Neural cell (in vitro differentiated cells): ENCODE measurements around the gene TOX2. TPM values are rescaled to one million over a fixed set of nuclear protein-coding genes. Genes with fewer than 3 reads are reported as not detected.

Experiments used
- H2AFZ ChIP-seq: fragments of 200-600, 300-800 bp; sonication (generic), shearing (Covaris generic); 2 replicates; pipeline ENCODE4 v1.6.0; 2014; ENCODE audit warnings: low read depth, mild to moderate bottlenecking, antibody characterized with exemption, low read length, moderate library complexity
- H3F3A ChIP-seq: fragments of 200-600 bp; shearing (Covaris generic); 2 replicates; pipeline ENCODE4 v1.6.1; 2016; ENCODE audit warnings: mild to moderate bottlenecking, moderate library complexity, mixed read lengths, antibody characterized with exemption, low read length; ENCODE audit not compliant: insufficient read depth, poor library complexity, severe bottlenecking
- H3K27ac ChIP-seq: fragments of 200-600, 300-800 bp; sonication (generic), shearing (Covaris generic); 2 replicates; pipeline ENCODE4 v1.5.1; 2014; ENCODE audit warnings: mild to moderate bottlenecking, low read length, moderate library complexity
- H3K27me3 ChIP-seq: fragments of 300-800, 200-600 bp; sonication (generic), shearing (Covaris generic); 2 replicates; pipeline ENCODE4 v1.6.0; 2014; ENCODE audit warnings: mild to moderate bottlenecking, low read depth, low read length, moderate library complexity; ENCODE audit not compliant: insufficient read depth
- H3K36me3 ChIP-seq: fragments of 300-800, 200-600 bp; sonication (generic), shearing (Covaris generic); 2 replicates; pipeline ENCODE4 v1.5.1; 2014; ENCODE audit warnings: mild to moderate bottlenecking, antibody characterized with exemption, low read length, moderate library complexity; ENCODE audit not compliant: insufficient read depth
- H3K4me2 ChIP-seq: fragments of 300-800, 200-600 bp; sonication (generic), shearing (Covaris generic); 2 replicates; pipeline ENCODE4 v1.6.0; 2014; ENCODE audit warnings: mild to moderate bottlenecking, low read length
- H3K4me3 ChIP-seq: fragments of 300-800, 200-600 bp; sonication (generic), shearing (Covaris generic); 2 replicates; pipeline ENCODE4 v1.5.1; 2014; ENCODE audit warnings: mild to moderate bottlenecking, low read length, moderate library complexity
- H3K79me2 ChIP-seq: fragments of 200-600 bp; shearing (Covaris generic); replicated peaks from 2 replicates; pipeline ENCODE4 v1.6.0; 2014; ENCODE audit warnings: mild to moderate bottlenecking, low read length, moderate library complexity; ENCODE audit not compliant: insufficient read depth
- H3K9ac ChIP-seq: fragments of 300-800, 200-600 bp; sonication (generic), shearing (Covaris generic); 2 replicates; pipeline ENCODE4 v1.6.1; 2016; ENCODE audit warnings: mild to moderate bottlenecking, low read length, mixed read lengths
- H3K9me2 ChIP-seq: fragments of 200-600 bp; shearing (Covaris generic); 2 replicates; pipeline ENCODE4 v1.6.1; 2016; ENCODE audit warnings: mild to moderate bottlenecking, low read length, mixed read lengths; ENCODE audit not compliant: insufficient read depth
- H3K9me3 ChIP-seq: fragments of 200-600, 300-800 bp; sonication (generic), shearing (Covaris generic); 2 replicates; pipeline ENCODE4 v1.6.1; 2016; ENCODE audit warnings: mild to moderate bottlenecking, mixed run types, low read length, moderate library complexity, mixed read lengths
- H4K20me1 ChIP-seq: fragments of 200-600 bp; shearing (Covaris generic); 2 replicates; pipeline ENCODE4 v1.6.1; 2016; ENCODE audit warnings: mild to moderate bottlenecking, mixed run types; ENCODE audit not compliant: insufficient read depth
- EP300 ChIP-seq: fragments of 450-650 bp; conservative IDR thresholded peaks from 2 replicates; pipeline ENCODE4 v1.6.1; 2014; ENCODE audit warnings: antibody characterized with exemption, mild to moderate bottlenecking, moderate library complexity; ENCODE audit not compliant: poor library complexity, severe bottlenecking
- EZH2 ChIP-seq: fragments of 200-600, 300-800 bp; shearing (Covaris generic), sonication (generic); IDR thresholded peaks from 2 replicates; pipeline ENCODE4 v1.6.1; 2014; ENCODE audit warnings: antibody characterized with exemption, low read length, borderline replicate concordance, mild to moderate bottlenecking; ENCODE audit not compliant: insufficient read depth, poor library complexity, severe bottlenecking
- MXI1 ChIP-seq: fragments of 450-650 bp; conservative IDR thresholded peaks from 2 replicates; pipeline ENCODE4 v1.6.1; 2014; ENCODE audit warnings: antibody characterized with exemption, mild to moderate bottlenecking; ENCODE audit not compliant: poor library complexity, severe bottlenecking
- POLR2AphosphoS5 ChIP-seq: IDR thresholded peaks from 2 replicates; pipeline ENCODE4 v1.6.1; 2012
- RAD21 ChIP-seq: fragments of 450-650 bp; conservative IDR thresholded peaks from 2 replicates; pipeline ENCODE4 v1.6.1; 2014; ENCODE audit warnings: antibody characterized with exemption, mild to moderate bottlenecking, moderate library complexity
- SMC3 ChIP-seq: fragments of 450-650 bp; conservative IDR thresholded peaks from 2 replicates; pipeline ENCODE4 v1.6.1; 2014; ENCODE audit warnings: antibody characterized with exemption, mild to moderate bottlenecking, moderate library complexity; ENCODE audit not compliant: poor library complexity
- TAF1 ChIP-seq: IDR thresholded peaks from 2 replicates; pipeline ENCODE4 v1.6.1; 2012; ENCODE audit warnings: low read depth
- polyA plus RNA-seq: library from polyadenylated mRNA; depleted of rRNA; stranded (reverse); fragments of >200 nt; gene quantifications from 2 replicates; pipeline ENCODE4 v1.2.3, GENCODE V29; 2014
- TF ChIP-seq, protein P1 (sequence below): IDR thresholded peaks from 2 replicates; pipeline ENCODE4 v1.6.1; 2012; ENCODE audit warnings: borderline replicate concordance
- TF ChIP-seq, protein P2 (sequence below): fragments of 450-650 bp; IDR thresholded peaks from 2 replicates; pipeline ENCODE4 v1.5.1; 2014; ENCODE audit warnings: antibody characterized with exemption, mild to moderate bottlenecking, moderate library complexity; ENCODE audit not compliant: poor library complexity, severe bottlenecking

TOX2 gene
- polyA plus RNA-seq, 1 donor from 2014 or later, result 0.89 TPM

DNA sequence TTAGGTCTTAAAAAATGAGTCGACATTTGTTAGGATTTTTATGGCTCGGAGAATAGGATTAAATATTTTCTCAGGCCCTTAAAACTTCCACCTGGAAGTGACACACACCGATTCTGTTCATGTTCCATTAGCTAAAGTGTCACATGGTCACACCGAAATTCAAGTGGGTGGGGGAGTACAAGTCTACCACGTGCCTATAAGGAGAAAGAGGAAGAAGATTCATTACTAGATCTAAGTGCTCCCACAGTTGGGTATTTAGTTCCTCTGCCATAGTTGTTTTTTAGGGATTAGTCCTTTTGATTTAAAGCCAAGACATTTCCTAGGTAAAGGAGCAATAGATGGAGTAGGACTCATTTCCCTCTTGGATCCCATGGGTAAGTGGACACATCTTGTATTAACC lies 4.9 kb upstream of the TOX2 start:
- Histone ChIP-seq H3K9ac (no peak overlapping the region), H3K4me3 (no peak overlapping the region), H3K36me3 (no peaks in the 10 kb centered on the region), H3K27me3 (peaks cover 8% of the 10 kb centered on the region), H3K9me2 (no peaks in the 10 kb centered on the region), H2AFZ (no peak overlapping the region), H3F3A (no peaks in the 10 kb centered on the region), H3K9me3 (no peaks in the 10 kb centered on the region), H3K79me2 (no peaks in the 10 kb centered on the region), H3K27ac (no peak overlapping the region), H4K20me1 (no peaks in the 10 kb centered on the region), H3K4me2 (no peak overlapping the region)
- no peak for TF ChIP-seq SMC3
- TF ChIP-seq, protein P1, sequence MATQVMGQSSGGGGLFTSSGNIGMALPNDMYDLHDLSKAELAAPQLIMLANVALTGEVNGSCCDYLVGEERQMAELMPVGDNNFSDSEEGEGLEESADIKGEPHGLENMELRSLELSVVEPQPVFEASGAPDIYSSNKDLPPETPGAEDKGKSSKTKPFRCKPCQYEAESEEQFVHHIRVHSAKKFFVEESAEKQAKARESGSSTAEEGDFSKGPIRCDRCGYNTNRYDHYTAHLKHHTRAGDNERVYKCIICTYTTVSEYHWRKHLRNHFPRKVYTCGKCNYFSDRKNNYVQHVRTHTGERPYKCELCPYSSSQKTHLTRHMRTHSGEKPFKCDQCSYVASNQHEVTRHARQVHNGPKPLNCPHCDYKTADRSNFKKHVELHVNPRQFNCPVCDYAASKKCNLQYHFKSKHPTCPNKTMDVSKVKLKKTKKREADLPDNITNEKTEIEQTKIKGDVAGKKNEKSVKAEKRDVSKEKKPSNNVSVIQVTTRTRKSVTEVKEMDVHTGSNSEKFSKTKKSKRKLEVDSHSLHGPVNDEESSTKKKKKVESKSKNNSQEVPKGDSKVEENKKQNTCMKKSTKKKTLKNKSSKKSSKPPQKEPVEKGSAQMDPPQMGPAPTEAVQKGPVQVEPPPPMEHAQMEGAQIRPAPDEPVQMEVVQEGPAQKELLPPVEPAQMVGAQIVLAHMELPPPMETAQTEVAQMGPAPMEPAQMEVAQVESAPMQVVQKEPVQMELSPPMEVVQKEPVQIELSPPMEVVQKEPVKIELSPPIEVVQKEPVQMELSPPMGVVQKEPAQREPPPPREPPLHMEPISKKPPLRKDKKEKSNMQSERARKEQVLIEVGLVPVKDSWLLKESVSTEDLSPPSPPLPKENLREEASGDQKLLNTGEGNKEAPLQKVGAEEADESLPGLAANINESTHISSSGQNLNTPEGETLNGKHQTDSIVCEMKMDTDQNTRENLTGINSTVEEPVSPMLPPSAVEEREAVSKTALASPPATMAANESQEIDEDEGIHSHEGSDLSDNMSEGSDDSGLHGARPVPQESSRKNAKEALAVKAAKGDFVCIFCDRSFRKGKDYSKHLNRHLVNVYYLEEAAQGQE, result no peak

DNA sequence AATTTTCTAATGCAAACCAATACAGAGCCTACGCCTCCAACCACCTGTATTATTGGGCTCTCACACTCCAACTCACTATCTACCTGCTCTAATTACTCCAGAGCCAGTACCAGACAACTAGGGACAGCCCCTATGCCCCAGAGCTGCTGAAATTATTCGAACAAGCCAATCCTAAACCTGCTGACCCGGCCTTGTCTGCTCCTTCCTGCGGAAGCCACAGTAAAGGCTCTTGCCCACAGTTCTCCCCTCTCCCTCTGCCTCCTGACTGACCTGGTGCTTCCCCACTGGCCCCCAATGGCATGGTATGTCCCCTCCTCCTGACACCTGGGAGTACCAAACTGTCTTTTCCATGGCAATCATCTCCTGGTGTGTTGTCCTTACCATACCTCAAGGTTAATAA lies 4.1 kb upstream of the TOX2 start:
- Histone ChIP-seq H3K27ac (no peak overlapping the region), H3K4me3 (no peak overlapping the region), H3K9me2 (no peaks in the 10 kb centered on the region), H3K79me2 (no peaks in the 10 kb centered on the region), H4K20me1 (no peaks in the 10 kb centered on the region), H3K9me3 (no peaks in the 10 kb centered on the region), H3F3A (no peaks in the 10 kb centered on the region), H3K36me3 (no peaks in the 10 kb centered on the region), H2AFZ (no peak overlapping the region), H3K4me2 (no peak overlapping the region), H3K27me3 (peaks cover 15% of the 10 kb centered on the region), H3K9ac (no peak overlapping the region)
- TF ChIP-seq TAF1 (no peak), RAD21 (no peak), MXI1 (no peak), SMC3 (no peak), POLR2AphosphoS5 (no peak), EZH2 (no peak), EP300 (no peak)
- TF ChIP-seq, protein P2, sequence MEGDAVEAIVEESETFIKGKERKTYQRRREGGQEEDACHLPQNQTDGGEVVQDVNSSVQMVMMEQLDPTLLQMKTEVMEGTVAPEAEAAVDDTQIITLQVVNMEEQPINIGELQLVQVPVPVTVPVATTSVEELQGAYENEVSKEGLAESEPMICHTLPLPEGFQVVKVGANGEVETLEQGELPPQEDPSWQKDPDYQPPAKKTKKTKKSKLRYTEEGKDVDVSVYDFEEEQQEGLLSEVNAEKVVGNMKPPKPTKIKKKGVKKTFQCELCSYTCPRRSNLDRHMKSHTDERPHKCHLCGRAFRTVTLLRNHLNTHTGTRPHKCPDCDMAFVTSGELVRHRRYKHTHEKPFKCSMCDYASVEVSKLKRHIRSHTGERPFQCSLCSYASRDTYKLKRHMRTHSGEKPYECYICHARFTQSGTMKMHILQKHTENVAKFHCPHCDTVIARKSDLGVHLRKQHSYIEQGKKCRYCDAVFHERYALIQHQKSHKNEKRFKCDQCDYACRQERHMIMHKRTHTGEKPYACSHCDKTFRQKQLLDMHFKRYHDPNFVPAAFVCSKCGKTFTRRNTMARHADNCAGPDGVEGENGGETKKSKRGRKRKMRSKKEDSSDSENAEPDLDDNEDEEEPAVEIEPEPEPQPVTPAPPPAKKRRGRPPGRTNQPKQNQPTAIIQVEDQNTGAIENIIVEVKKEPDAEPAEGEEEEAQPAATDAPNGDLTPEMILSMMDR, result no peak
- TF ChIP-seq, protein P1, result no peak
